NCI-H460 (cell line): ENCODE results near the gene COL23A1. TPM values are rescaled to one million over a fixed set of nuclear protein-coding genes. Genes with fewer than 3 reads are reported as not detected.

Experiments used
- DNase-seq: peaks from one replicate; pipeline ENCODE4 v3.0.0-alpha.2; 2016; ENCODE audit warnings: low read depth; ENCODE audit errors: extremely low read depth
- total RNA-seq: library from RNA; depleted of rRNA; stranded (reverse); fragments of >200 nt; shearing (Covaris generic); gene quantifications from 2 replicates; pipeline ENCODE4 v1.2.3, GENCODE V29; 2014

Gene COL23A1
- total RNA-seq, 1 experiment from 2014 or later: not detected

GRCh38 chr5:178282391-178282790 is 307.8 kb downstream of the COL23A1 start:
- no peak for DNase-seq

- no peak for DNase-seq
These were observed 308.9 kb downstream of the COL23A1 start for GRCh38 chr5:178281331-178281730.

- DNase-seq: no peak
These were observed 309.6 kb downstream of the COL23A1 start for GRCh38 chr5:178280631-178281030.

- peak; percentile 70 for DNase-seq
These were observed 310.3 kb downstream of the COL23A1 start for GRCh38 chr5:178279723-178280438.

- DNase-seq: no peak
These were observed 311.0 kb downstream of the COL23A1 start for GRCh38 chr5:178279026-178279722.

- no peak for DNase-seq
These were observed 311.7 kb downstream of the COL23A1 start for GRCh38 chr5:178278358-178279023.

- DNase-seq: no peak
These were observed 312.3 kb downstream of the COL23A1 start for GRCh38 chr5:178277866-178278265.

GRCh38 chr5:178277346-178277745 is 312.8 kb downstream of the COL23A1 start:
- no peak for DNase-seq

GRCh38 chr5:178274781-178275537 is 315.2 kb downstream of the COL23A1 start:
- DNase-seq: no peak

- no peak for DNase-seq
These were observed 316.3 kb downstream of the COL23A1 start for GRCh38 chr5:178273665-178274541.

- no peak for DNase-seq
These were observed 317.2 kb downstream of the COL23A1 start for GRCh38 chr5:178273041-178273440.

GRCh38 chr5:178272591-178272990 is 317.6 kb downstream of the COL23A1 start:
- no peak for DNase-seq

- DNase-seq: no peak
These were observed 318.3 kb downstream of the COL23A1 start for GRCh38 chr5:178271726-178272479.

- DNase-seq: no peak
These were observed 319.0 kb downstream of the COL23A1 start for GRCh38 chr5:178271231-178271630.

- DNase-seq: no peak
These were observed 320.7 kb downstream of the COL23A1 start for GRCh38 chr5:178269499-178269898.

- DNase-seq: no peak
These were observed 322.3 kb downstream of the COL23A1 start for GRCh38 chr5:178267876-178268275.

- DNase-seq: no peak
These were observed 322.9 kb downstream of the COL23A1 start for GRCh38 chr5:178267245-178267644.

GRCh38 chr5:178266581-178266980 is 323.6 kb downstream of the COL23A1 start:
- no peak for DNase-seq

- no peak for DNase-seq
These were observed 324.4 kb downstream of the COL23A1 start for GRCh38 chr5:178265746-178266145.
